Activated naive CD8-positive, alpha-beta T cell treated with anti-CD3 and anti-CD28 coated beads, Interleukin-2, amount 50 U/mL, for 16 hours (primary cell): Measurements from ENCODE around the gene NNT.

Source experiments
- DNase-seq: peaks from one replicate; pipeline ENCODE4 v3.0.0-alpha.2; 2020; ENCODE audit warnings: low read depth, low spot score

NNT gene

GRCh38 chr5:43623048-43623680, 20.2 kb downstream of the NNT start:
- no peak for DNase-seq

GRCh38 chr5:43627028-43627427, 24.0 kb downstream of the NNT start:
- DNase-seq = no peak

- no peak for DNase-seq
Measured at GRCh38 chr5:43631182-43631910, 28.4 kb downstream of the NNT start.

- no peak for DNase-seq
Measured at GRCh38 chr5:43634621-43635020, 31.6 kb downstream of the NNT start.

GRCh38 chr5:43635374-43635773, 32.4 kb downstream of the NNT start:
- DNase-seq = no peak

GRCh38 chr5:43636076-43636475, 33.1 kb downstream of the NNT start:
- no peak for DNase-seq

- no peak for DNase-seq
Measured at GRCh38 chr5:43637416-43637815, 34.4 kb downstream of the NNT start.

GRCh38 chr5:43638107-43638506, 35.1 kb downstream of the NNT start:
- DNase-seq = no peak

GRCh38 chr5:43638546-43638945, 35.6 kb downstream of the NNT start:
- no peak for DNase-seq

GRCh38 chr5:43639566-43639965, 36.6 kb downstream of the NNT start:
- DNase-seq = no peak

- no peak for DNase-seq
Measured at GRCh38 chr5:43642428-43642827, 39.4 kb downstream of the NNT start.

GRCh38 chr5:43643327-43643726, 40.3 kb downstream of the NNT start:
- DNase-seq = no peak

- no peak for DNase-seq
Measured at GRCh38 chr5:43643750-43644149, 40.8 kb downstream of the NNT start.

GRCh38 chr5:43646992-43647391, 44.0 kb downstream of the NNT start:
- DNase-seq = no peak

GRCh38 chr5:43647789-43648188, 44.8 kb downstream of the NNT start:
- no peak for DNase-seq

GRCh38 chr5:43648499-43649124, 45.6 kb downstream of the NNT start:
- DNase-seq = no peak

- no peak for DNase-seq
Measured at GRCh38 chr5:43649256-43649655, 46.3 kb downstream of the NNT start.

- no peak for DNase-seq
Measured at GRCh38 chr5:43652537-43653302, 49.7 kb downstream of the NNT start.

GRCh38 chr5:43658509-43658908, 55.5 kb downstream of the NNT start:
- no peak for DNase-seq

- no peak for DNase-seq
Measured at GRCh38 chr5:43659075-43659474, 56.1 kb downstream of the NNT start.

GRCh38 chr5:43661102-43661501, 58.1 kb downstream of the NNT start:
- DNase-seq = no peak

GRCh38 chr5:43663916-43664315, 60.9 kb downstream of the NNT start:
- DNase-seq = no peak
